ENCODE measurements around the gene TRABD2B. TPM values are rescaled to one million over a fixed set of nuclear protein-coding genes. Genes with fewer than 3 reads are reported as not detected.
"Not testable (repeated sequence)": the region's sequence is repeated elsewhere in the genome, so short reads cannot be mapped to it uniquely, and the experiment has no call there.

Gene TRABD2B
- total and polyA plus RNA-seq, 2 of the 4 experiments (the other 2 are of a cell fraction): not detected

DNA sequence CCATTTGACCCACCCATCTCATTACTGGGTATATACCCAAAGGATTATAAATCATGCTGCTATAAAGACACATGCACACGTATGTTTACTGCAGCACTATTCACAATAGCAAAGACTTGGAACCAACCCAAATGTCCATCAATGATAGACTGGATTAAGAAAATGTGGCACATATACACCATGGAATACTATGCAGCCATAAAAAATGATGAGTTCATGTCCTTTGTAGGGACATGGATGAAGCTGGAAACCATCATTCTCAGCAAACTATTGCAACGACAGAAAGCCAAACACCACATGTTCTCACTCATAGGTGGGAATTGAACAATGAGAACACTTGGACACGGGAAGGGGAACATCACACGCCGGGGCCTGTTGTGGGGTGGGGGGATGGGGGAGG is 35.4 kb downstream of the TRABD2B start:
- H3K27me3 ChIP-seq (ENCODE audit: control insufficient read depth, insufficient read depth, low read length); H2BK15ac ChIP-seq (ENCODE audit: low read depth, low read length); H2AK5ac ChIP-seq (ENCODE audit: low read depth, low read length); H3K14ac ChIP-seq (replicated peaks; ENCODE audit: low read depth, low read length); in situ Hi-C loops (cut with MboI; ENCODE audit: low sequenced_read_pairs); BruUV-seq (replicated peaks); H2BK5ac ChIP-seq (ENCODE audit: low read depth, low read length, poor library complexity, severe bottlenecking); H2AFZ ChIP-seq (replicated peaks; ENCODE audit: low read length, poor library complexity); H3K79me1 ChIP-seq (ENCODE audit: low read depth in 1 of 2, low read length in 2 of 2); H2BK120ac ChIP-seq (ENCODE audit: low read depth, low read length); H3K4me1 ChIP-seq (ENCODE audit: control insufficient read depth, insufficient read depth, low read length); DNase-seq; H3K9me3 ChIP-seq (ENCODE audit: control insufficient read depth, insufficient read depth, low read length); H3K4me3 ChIP-seq (ENCODE audit: insufficient read depth, low read depth, low read length); H3K27ac ChIP-seq (ENCODE audit: insufficient read depth, low read length); dilution Hi-C loops (cut with HindIII; ENCODE audit: low sequenced_read_pairs, unreplicated experiment); CTCF ChIA-PET; H4K91ac ChIP-seq (ENCODE audit: insufficient read depth, low read depth, low read length); H3K9me1 ChIP-seq (ENCODE audit: insufficient read depth, low read length); H3K4me2 ChIP-seq (ENCODE audit: low read depth, low read length); POLR2A ChIA-PET (ENCODE audit: unreplicated experiment); H3K18ac ChIP-seq (ENCODE audit: low read depth, low read length); H3K4ac ChIP-seq (ENCODE audit: low read depth, low read length); H3K36me3 ChIP-seq (ENCODE audit: control insufficient read depth, insufficient read depth, low read length); H4K20me1 ChIP-seq (ENCODE audit: insufficient read depth, low read length); H4K5ac ChIP-seq (ENCODE audit: low read depth, low read length); H2BK20ac ChIP-seq (ENCODE audit: low read depth, low read length); intact Hi-C loops (cut with micrococcal nuclease); H2AK9ac ChIP-seq (replicated peaks; ENCODE audit: low read depth, low read length, poor library complexity); ATAC-seq (ENCODE audit: low read depth); H4K8ac ChIP-seq (ENCODE audit: low read depth in 2 of 2, low read length in 2 of 2); H3K23ac ChIP-seq (ENCODE audit: low read depth, low read length); H3K9ac ChIP-seq (ENCODE audit: low read depth, low read length); H3K56ac ChIP-seq (ENCODE audit: extremely low read depth, insufficient read depth, low read length): not testable (repeated sequence)
- WGBS, 2 experiments (ENCODE audit: extremely low coverage in 2 of 2, insufficient read length in 1 of 2): 87% methylated on average over 3 of the region's 5 CpGs; no CpG with 5 or more reads in 1 of the 2 experiments

DNA sequence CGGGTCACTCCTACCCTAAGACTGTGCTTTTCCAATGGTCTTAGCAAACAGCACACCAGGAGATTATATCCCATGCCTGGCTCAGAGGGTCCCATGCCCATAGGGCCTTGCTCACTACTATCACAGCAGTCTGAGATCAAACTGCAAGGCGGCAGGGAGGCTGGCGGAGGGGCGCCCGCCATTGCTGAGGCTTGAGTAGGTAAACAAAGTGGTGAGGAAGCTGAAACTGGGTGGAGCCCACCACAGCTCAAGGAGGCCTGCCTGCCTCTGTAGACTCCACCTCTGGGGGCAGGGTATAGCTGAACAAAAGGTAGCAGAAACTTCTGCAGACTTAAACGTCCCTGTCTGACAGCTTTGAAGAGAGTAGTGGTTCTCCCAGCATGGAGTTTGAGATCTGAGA is 40.7 kb downstream of the TRABD2B start:
- H2AK5ac ChIP-seq (ENCODE audit: low read depth, low read length); H2AFZ ChIP-seq (replicated peaks; ENCODE audit: low read length, poor library complexity); H2BK15ac ChIP-seq (ENCODE audit: low read depth, low read length); H3K27ac ChIP-seq (ENCODE audit: insufficient read depth, low read length); H2BK120ac ChIP-seq (ENCODE audit: low read depth, low read length); H2AK9ac ChIP-seq (replicated peaks; ENCODE audit: low read depth, low read length, poor library complexity); H4K20me1 ChIP-seq (ENCODE audit: insufficient read depth, low read length); H2BK5ac ChIP-seq (ENCODE audit: low read depth, low read length, poor library complexity, severe bottlenecking); H3K4ac ChIP-seq (ENCODE audit: low read depth, low read length); H3K4me1 ChIP-seq (ENCODE audit: control insufficient read depth, insufficient read depth, low read length); H2BK20ac ChIP-seq (ENCODE audit: low read depth, low read length); H3K79me1 ChIP-seq (ENCODE audit: low read depth in 1 of 2, low read length in 2 of 2); H4K91ac ChIP-seq (ENCODE audit: insufficient read depth, low read depth, low read length); DNase-seq; H3K27me3 ChIP-seq (ENCODE audit: control insufficient read depth, insufficient read depth, low read length); H3K4me2 ChIP-seq (ENCODE audit: low read depth, low read length); in situ Hi-C loops (cut with MboI; ENCODE audit: low sequenced_read_pairs); H3K18ac ChIP-seq (ENCODE audit: low read depth, low read length); H3K14ac ChIP-seq (replicated peaks; ENCODE audit: low read depth, low read length); H3K56ac ChIP-seq (ENCODE audit: extremely low read depth, insufficient read depth, low read length); BruUV-seq (replicated peaks); H4K5ac ChIP-seq (ENCODE audit: low read depth, low read length); CTCF ChIA-PET; ATAC-seq (ENCODE audit: low read depth); POLR2A ChIA-PET (ENCODE audit: unreplicated experiment); dilution Hi-C loops (cut with HindIII; ENCODE audit: low sequenced_read_pairs, unreplicated experiment); H3K23ac ChIP-seq (ENCODE audit: low read depth, low read length); H3K4me3 ChIP-seq (ENCODE audit: insufficient read depth, low read depth, low read length); H3K9me1 ChIP-seq (ENCODE audit: insufficient read depth, low read length); H3K9ac ChIP-seq (ENCODE audit: low read depth, low read length); H3K9me3 ChIP-seq (ENCODE audit: control insufficient read depth, insufficient read depth, low read length); intact Hi-C loops (cut with micrococcal nuclease); H4K8ac ChIP-seq (ENCODE audit: low read depth in 2 of 2, low read length in 2 of 2); H3K36me3 ChIP-seq (ENCODE audit: control insufficient read depth, insufficient read depth, low read length): not testable (repeated sequence)
- no CpG with 5 or more reads among the region's 6 CpGs for WGBS, 2 experiments (ENCODE audit: extremely low coverage in 2 of 2, insufficient read length in 1 of 2)
